Suprapubic skin (tissue), 4 donors: ENCODE measurements around the gene GGT7. TPM values are rescaled to one million over a fixed set of nuclear protein-coding genes. Genes with fewer than 3 reads are reported as not detected.
"Not testable (repeated sequence)": the region's sequence is repeated elsewhere in the genome, so short reads cannot be mapped to it uniquely, and the experiment has no call there.

Experiments
- DNase-seq, 2 donors: peaks; one replicate each; pipeline ENCODE4 v3.0.0-alpha.2; 2019; ENCODE audit warnings: low spot score in 2 of 2
- H3K27ac ChIP-seq: fragments of 200-600 bp; sonication (generic); one replicate; pipeline ENCODE4 v1.5.1; 2019
- H3K27me3 ChIP-seq: fragments of 200-600 bp; sonication (generic); one replicate; pipeline ENCODE4 v1.5.1; 2019
- H3K36me3 ChIP-seq: fragments of 200-600 bp; sonication (generic); one replicate; pipeline ENCODE4 v1.5.1; 2019
- H3K4me1 ChIP-seq: fragments of 200-600 bp; sonication (generic); one replicate; pipeline ENCODE4 v1.5.1; 2019
- H3K4me3 ChIP-seq: fragments of 200-600 bp; sonication (generic); one replicate; pipeline ENCODE4 v1.5.1; 2019; ENCODE audit warnings: mild to moderate bottlenecking
- H3K9me3 ChIP-seq: fragments of 200-600 bp; sonication (generic); one replicate; pipeline ENCODE4 v1.5.1; 2019
- EP300 ChIP-seq: sonication (generic); formaldehyde crosslinking; IDR thresholded peaks from one replicate; pipeline ENCODE4 v1.6.1; 2017; ENCODE audit warnings: antibody characterized with exemption
- POLR2A ChIP-seq, 2 donors: fragments of 450-650 bp; IDR thresholded peaks; one replicate each; pipeline ENCODE4 v1.6.1; 2017; ENCODE audit warnings: antibody characterized with exemption in 2 of 2, mild to moderate bottlenecking in 2 of 2, moderate library complexity in 2 of 2
- POLR2AphosphoS5 ChIP-seq, 3 donors: sonication (generic); formaldehyde crosslinking; IDR thresholded peaks; one replicate each; pipeline ENCODE4 v1.6.1; 2017; ENCODE audit warnings: antibody characterized with exemption in 3 of 3
- WGBS: methylation state at CpG from one replicate; pipeline ENCODE4 v1.1.5; 2018; 5-methylcytosine and 5-hydroxymethylcytosine counted together
- total RNA-seq, 4 donors: library from RNA; depleted of rRNA; stranded (reverse); fragments of >200 nt; gene quantifications; one replicate each; pipeline ENCODE4 v1.1.0, GENCODE V29; 2016
- TF ChIP-seq, protein P1 (sequence below), 2 donors: fragments of 200-600 bp in 1 of 2; fragments of 450-650 bp in 1 of 2; sonication (generic) in 1 of 2; IDR thresholded peaks; one replicate each; pipeline ENCODE4 v1.5.1; 2016 to 2019; ENCODE audit warnings: antibody characterized with exemption in 2 of 2, mild to moderate bottlenecking in 1 of 2, moderate library complexity in 1 of 2

Gene GGT7
- total RNA-seq, 4 donors from 2014 or later, result 4.3 to 13.1 (median 11.1) TPM

DNA sequence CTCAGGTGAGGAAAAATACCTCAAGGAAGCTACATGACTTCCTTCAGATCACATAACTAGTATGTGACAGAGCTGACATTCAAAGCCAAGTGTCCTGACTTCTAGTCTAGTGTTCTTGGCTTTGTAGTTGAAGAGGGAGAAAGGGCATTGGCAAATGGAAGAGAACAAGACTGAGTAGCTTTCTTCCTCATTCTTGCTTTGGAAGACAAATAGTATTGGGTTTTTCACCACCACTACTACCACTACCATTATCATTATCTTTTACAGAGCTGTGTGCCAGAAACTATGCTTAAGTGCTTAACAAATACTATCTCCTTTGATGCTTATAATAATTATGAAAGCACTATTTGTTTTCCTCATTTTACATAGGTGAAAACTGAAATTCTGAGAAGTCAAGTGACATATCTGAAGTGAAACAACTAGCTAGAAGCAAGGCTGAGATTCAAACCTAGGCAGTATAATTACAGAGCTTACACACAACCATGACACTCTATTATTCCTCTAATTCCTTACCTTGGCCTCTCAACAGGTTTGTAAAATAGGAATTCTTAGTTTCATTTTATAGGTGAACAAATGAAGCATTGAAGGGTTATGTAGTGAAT lies 10.5 kb upstream of the GGT7 start:
- Histone ChIP-seq H3K27ac (no peak overlapping the region), H3K9me3 (no peaks in the 10 kb centered on the region), H3K36me3 (peaks cover 27% of the 10 kb centered on the region), H3K27me3 (no peaks in the 10 kb centered on the region), H3K4me3 (no peak overlapping the region), H3K4me1 (peaks cover 13% of the 10 kb centered on the region)
- no peak for DNase-seq
- TF ChIP-seq POLR2AphosphoS5 (IDR thresholded peaks at IDR 0.05) (no peak), POLR2A (IDR thresholded peaks at IDR 0.05) (no peak), EP300 (no peak)
- TF ChIP-seq, protein P1, sequence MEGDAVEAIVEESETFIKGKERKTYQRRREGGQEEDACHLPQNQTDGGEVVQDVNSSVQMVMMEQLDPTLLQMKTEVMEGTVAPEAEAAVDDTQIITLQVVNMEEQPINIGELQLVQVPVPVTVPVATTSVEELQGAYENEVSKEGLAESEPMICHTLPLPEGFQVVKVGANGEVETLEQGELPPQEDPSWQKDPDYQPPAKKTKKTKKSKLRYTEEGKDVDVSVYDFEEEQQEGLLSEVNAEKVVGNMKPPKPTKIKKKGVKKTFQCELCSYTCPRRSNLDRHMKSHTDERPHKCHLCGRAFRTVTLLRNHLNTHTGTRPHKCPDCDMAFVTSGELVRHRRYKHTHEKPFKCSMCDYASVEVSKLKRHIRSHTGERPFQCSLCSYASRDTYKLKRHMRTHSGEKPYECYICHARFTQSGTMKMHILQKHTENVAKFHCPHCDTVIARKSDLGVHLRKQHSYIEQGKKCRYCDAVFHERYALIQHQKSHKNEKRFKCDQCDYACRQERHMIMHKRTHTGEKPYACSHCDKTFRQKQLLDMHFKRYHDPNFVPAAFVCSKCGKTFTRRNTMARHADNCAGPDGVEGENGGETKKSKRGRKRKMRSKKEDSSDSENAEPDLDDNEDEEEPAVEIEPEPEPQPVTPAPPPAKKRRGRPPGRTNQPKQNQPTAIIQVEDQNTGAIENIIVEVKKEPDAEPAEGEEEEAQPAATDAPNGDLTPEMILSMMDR (IDR thresholded peaks at IDR 0.05), result no peak

DNA sequence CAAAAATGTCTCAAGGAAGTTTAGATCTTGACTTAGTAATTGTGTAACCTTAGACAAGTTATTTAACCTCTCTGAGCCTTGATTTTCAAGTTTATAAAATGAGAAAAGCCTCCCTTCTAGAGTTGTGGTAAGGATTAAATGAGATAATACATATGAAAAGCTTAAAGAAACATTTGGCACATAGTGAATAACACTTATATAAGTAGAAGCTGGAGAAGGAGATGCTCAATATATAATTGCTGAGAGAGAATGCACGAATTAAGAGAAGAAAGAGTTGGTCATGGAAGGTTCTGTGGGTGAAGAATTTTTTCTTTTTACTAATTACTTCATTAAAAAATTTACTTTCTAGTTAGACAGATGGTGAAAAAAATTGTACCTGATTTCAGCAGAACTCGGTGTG lies 9.0 kb upstream of the GGT7 start:
- Histone ChIP-seq H3K36me3 (peaks cover 27% of the 10 kb centered on the region), H3K9me3 (no peaks in the 10 kb centered on the region), H3K4me3 (no peak overlapping the region), H3K27me3 (no peaks in the 10 kb centered on the region), H3K4me1 (peaks cover 28% of the 10 kb centered on the region), H3K27ac (no peak overlapping the region)
- TF ChIP-seq, protein P1 (IDR thresholded peaks at IDR 0.05), result no peak
- TF ChIP-seq EP300, result no peak
- TF ChIP-seq POLR2A (IDR thresholded peaks at IDR 0.05), result no peak
- TF ChIP-seq POLR2AphosphoS5 (IDR thresholded peaks at IDR 0.05), result no peak
- WGBS, result 42% methylated on average over 2 of the region's 2 CpGs
- no peak for DNase-seq

DNA sequence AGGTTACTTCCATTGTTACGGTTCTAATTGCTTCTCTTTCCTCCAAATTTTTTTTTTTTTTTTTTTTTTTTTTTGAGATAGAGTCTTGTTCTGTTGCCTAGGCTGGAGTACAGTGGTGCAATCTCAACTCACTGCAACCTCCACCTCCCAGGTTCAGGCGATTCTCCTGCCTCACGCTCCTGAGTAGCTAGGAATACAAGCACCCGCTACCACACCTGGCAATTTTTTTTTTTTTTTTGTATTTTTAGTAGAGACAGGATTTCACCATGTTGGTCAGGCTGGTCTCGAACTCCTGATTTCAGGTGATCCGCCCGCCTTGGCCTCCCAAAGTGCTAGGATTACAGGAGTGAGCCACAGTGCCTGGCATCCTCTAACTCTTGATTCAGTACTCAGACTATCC lies 8.3 kb upstream of the GGT7 start:
- not testable (repeated sequence) for H3K27me3 ChIP-seq

DNA sequence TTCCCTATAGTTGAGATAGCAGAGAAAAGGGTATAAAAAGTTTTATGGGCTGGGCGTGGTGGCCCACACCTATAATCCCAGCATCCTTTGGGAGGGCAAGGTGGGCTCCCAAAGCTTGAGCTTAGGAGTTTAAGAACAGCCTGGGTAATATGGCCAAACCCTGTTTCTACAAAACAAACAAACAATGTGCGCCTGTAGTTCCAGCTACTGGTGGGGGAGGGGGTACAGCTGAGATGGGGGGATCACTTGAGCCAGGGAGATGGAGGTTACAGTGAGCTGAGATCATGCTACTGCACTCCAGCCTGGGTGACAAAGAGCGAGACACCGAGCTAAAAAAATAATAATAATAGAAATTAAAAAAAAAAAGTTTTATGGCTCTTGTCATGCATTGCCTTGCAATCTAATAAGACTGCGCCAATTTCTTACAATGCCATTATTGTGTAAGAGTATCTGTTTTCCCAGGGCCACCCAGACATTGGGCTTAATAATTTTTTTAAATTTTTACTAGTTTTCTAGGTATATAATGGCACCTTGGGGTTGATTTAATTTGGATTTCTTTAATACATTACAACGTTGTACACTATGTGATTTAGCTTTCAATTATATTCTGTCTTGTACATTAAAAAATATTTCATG lies 7.7 kb upstream of the GGT7 start:
- DNase-seq, result no peak
- peaks cover 24% of the 10 kb centered on the region for H3K36me3 ChIP-seq
- H3K27ac ChIP-seq, result no peak overlapping the region
- H3K27me3 ChIP-seq, result no peaks in the 10 kb centered on the region
- H3K9me3 ChIP-seq, result no peaks in the 10 kb centered on the region
- no peak overlapping the region for H3K4me3 ChIP-seq
- peaks cover 34% of the 10 kb centered on the region for H3K4me1 ChIP-seq
- TF ChIP-seq EP300, result no peak
- WGBS, result 85% methylated on average over 6 of the region's 6 CpGs

More for the DNA sequence above, 8.3 kb upstream of the GGT7 start:
- not testable (repeated sequence) for DNase-seq, H3K27ac ChIP-seq, H3K4me3 ChIP-seq, H3K9me3 ChIP-seq
- Histone ChIP-seq H3K36me3 (peaks cover 27% of the 10 kb centered on the region), H3K4me1 (peaks cover 28% of the 10 kb centered on the region)
- WGBS, result 81% methylated on average over 7 of the region's 7 CpGs

DNA sequence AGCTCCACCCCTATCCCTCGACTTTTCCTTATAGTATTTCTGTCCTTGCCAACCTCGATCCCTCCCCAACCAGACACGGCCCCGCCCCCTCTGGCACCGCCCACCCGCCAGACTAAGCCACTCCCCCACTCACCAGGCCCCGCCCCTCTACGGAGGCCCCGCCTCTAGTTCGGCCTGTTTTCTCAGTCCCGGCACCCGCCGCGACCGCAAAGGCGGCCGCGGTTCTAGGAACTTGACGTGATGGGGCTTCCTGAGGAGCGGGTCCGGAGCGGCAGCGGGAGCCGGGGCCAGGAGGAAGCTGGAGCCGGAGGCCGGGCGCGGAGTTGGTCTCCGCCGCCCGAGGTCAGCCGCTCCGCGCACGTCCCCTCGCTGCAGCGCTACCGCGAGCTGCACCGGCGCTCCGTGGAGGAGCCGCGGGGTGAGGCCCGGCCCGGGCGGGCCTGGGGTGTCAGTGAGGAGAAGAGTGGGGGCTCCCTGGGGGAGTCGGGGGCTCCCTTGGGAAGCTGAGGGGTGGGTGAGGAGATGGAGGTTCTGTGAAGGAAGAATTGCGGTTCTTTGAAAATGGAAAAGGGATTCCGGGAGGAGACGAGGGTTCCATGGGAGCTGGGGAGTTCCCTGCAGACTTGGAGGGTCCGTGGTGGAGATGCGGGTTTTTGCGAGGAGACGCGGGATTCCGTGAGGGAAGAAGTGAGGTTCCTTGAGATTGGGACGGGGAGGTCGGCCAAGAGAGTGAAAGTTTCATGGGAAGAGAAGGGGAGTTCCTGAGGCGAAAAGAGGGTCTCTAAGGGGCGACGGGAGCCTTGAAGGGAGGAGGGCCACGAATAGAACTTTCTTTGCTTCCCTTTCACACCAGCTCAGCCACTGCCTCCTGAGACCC lies 4.0 kb upstream of the GGT7 start, which contains the start of gene ACSS2:
Gene ACSS2, plus strand, starts transcription at position 207 of the 877 bp plus-strand sequence. Its CDS starts 34 bp downstream, at position 241.
- Histone ChIP-seq H3K9me3 (no peaks in the 10 kb centered on the region), H3K36me3 (no peaks in the 10 kb centered on the region), H3K4me3 (peak within 1 kb of the TSS; percentile 91), H3K4me1 (peaks cover 59% of the 10 kb centered on the region), H3K27ac (peak within 1 kb of the TSS; percentile 88), H3K27me3 (no peaks in the 10 kb centered on the region)
- DNase-seq, result no peak
- peak in 1 of 2 donors; percentile 63 for TF ChIP-seq POLR2A (IDR thresholded peaks at IDR 0.05)
- TF ChIP-seq, protein P1 (IDR thresholded peaks at IDR 0.05), result no peak
- TF ChIP-seq POLR2AphosphoS5 (IDR thresholded peaks at IDR 0.05), result no peak
- under 1% methylated on average over 32 of the region's 63 CpGs for WGBS
